Coronary artery (tissue), 2 donors: ENCODE measurements around the gene SSR3.

Source experiments
- DNase-seq: peaks from one replicate; pipeline ENCODE4 v3.0.0-alpha.2; 2017; ENCODE audit warnings: low spot score
- H3K27ac ChIP-seq, 2 donors: fragments of 200-600 bp; sonication (generic); one replicate each; pipeline ENCODE4 v1.5.1; 2016 to 2019
- H3K4me3 ChIP-seq: fragments of 200-600 bp; sonication (generic); 2 replicates; pipeline ENCODE4 v1.5.1; 2016; ENCODE audit warnings: mild to moderate bottlenecking, moderate library complexity
- CTCF ChIP-seq: fragments of 200-600 bp; sonication (generic); IDR thresholded peaks from one replicate; pipeline ENCODE4 v1.5.1; 2019; ENCODE audit warnings: antibody characterized with exemption

The SSR3 gene

GRCh38 chr3:156509189-156510174 is 45.4 kb downstream of the SSR3 start:
- no peak for TF ChIP-seq CTCF
- no peak for DNase-seq
- H3K27ac ChIP-seq: no peak overlapping the region
- H3K4me3 ChIP-seq: no peak overlapping the region

GRCh38 chr3:156507285-156507684 is 47.6 kb downstream of the SSR3 start:
- TF ChIP-seq CTCF: no peak
- no peak for DNase-seq
- H3K27ac ChIP-seq: no peak overlapping the region
- no peak overlapping the region for H3K4me3 ChIP-seq

- no peak overlapping the region for H3K4me3 ChIP-seq
- DNase-seq: no peak
- TF ChIP-seq CTCF: no peak
Measured at GRCh38 chr3:156498307-156498706, 56.6 kb downstream of the SSR3 start.

GRCh38 chr3:156497326-156497725 is 57.6 kb downstream of the SSR3 start:
- Histone ChIP-seq H3K27ac (peak overlapping the region; percentile 9 to 36), H3K4me3 (no peak overlapping the region)
- no peak for TF ChIP-seq CTCF
- DNase-seq: no peak

More at GRCh38 chr3:156498307-156498706, 56.6 kb downstream of the SSR3 start:
- H3K27ac ChIP-seq: no peak overlapping the region

GRCh38 chr3:156495816-156496215 is 59.1 kb downstream of the SSR3 start:
- DNase-seq: no peak
- H3K4me3 ChIP-seq: no peak overlapping the region
- no peak for TF ChIP-seq CTCF
- H3K27ac ChIP-seq: no peak overlapping the region

GRCh38 chr3:156493887-156494286 is 61.0 kb downstream of the SSR3 start:
- TF ChIP-seq CTCF: no peak
- Histone ChIP-seq H3K4me3 (no peak overlapping the region), H3K27ac (peak overlapping the region in 1 of 2 donors; percentile 57)
- no peak for DNase-seq

GRCh38 chr3:156492801-156493261 is 62.1 kb downstream of the SSR3 start:
- TF ChIP-seq CTCF: no peak

More at GRCh38 chr3:156492801-156493261, 62.1 kb downstream of the SSR3 start:
- DNase-seq: no peak
- peak overlapping the region; percentile 51 to 68 for H3K27ac ChIP-seq
- H3K4me3 ChIP-seq: peak overlapping the region; percentile 13
